Common myeloid progenitor, CD34-positive (primary cell): ENCODE data around the gene STRN3.
"Not testable (repeated sequence)": the region's sequence is repeated elsewhere in the genome, so short reads cannot be mapped to it uniquely, and the experiment has no call there.

Source experiments
- CTCF ChIA-PET: fragments of 350-600 bp; sonication (Branson Sonifier 250); formaldehyde crosslinking; loops from one replicate; lab custom pipeline; 2021; ENCODE audit warnings: antibody characterized with exemption; lab: Charles Lee
- POLR2A ChIA-PET: fragments of 350-600 bp; sonication (Branson Sonifier 250); formaldehyde crosslinking; loops from one replicate; lab custom pipeline; 2021; ENCODE audit warnings: antibody characterized with exemption; lab: Charles Lee
- DNase-seq, 3 donors: peaks; one replicate each; pipeline versions ENCODE4 v3.0.0 to v3.0.0-alpha.2; 2013
- H3K27ac ChIP-seq, 2 experiments: 1 replicate in 1 of 2; 2 replicates in 1 of 2; pipeline ENCODE4 v1.7.0; 2013; ENCODE audit warnings: inconsistent platforms in 2 of 2, low read length in 2 of 2, mild to moderate bottlenecking in 2 of 2, low read depth in 1 of 2, moderate library complexity in 1 of 2; ENCODE audit not compliant: severe bottlenecking in 2 of 2, insufficient read depth in 1 of 2, poor library complexity in 1 of 2
- H3K27me3 ChIP-seq, 5 experiments: replicated peaks in 2 of 5; 1 replicate in 3 of 5; 2 replicates in 2 of 5; pipeline versions ENCODE4 v1.6.1 to v1.7.0; 2013; ENCODE audit warnings: low read length in 4 of 5, mild to moderate bottlenecking in 2 of 5, moderate library complexity in 2 of 5, inconsistent platforms in 1 of 5; ENCODE audit not compliant: insufficient read depth in 5 of 5, control insufficient read depth in 4 of 5
- H3K36me3 ChIP-seq, 4 experiments: 1 replicate in 2 of 4; 2 replicates in 2 of 4; pipeline versions ENCODE4 v1.6.1 to v1.7.0; 2013; ENCODE audit warnings: low read length in 3 of 4, control low read depth in 1 of 4, mild to moderate bottlenecking in 1 of 4; ENCODE audit not compliant: control insufficient read depth in 4 of 4, insufficient read depth in 4 of 4
- H3K4me1 ChIP-seq, 4 experiments: 1 replicate in 3 of 4; 2 replicates in 1 of 4; pipeline versions ENCODE4 v1.6.1 to v1.7.1; 2013; ENCODE audit warnings: low read length in 3 of 4, mild to moderate bottlenecking in 3 of 4, control low read depth in 1 of 4, inconsistent platforms in 1 of 4, moderate library complexity in 1 of 4; ENCODE audit not compliant: control insufficient read depth in 4 of 4, insufficient read depth in 4 of 4; ENCODE audit errors: control extremely low read depth in 1 of 4
- H3K4me3 ChIP-seq, 7 experiments: 1 replicate in 4 of 7; 2 replicates in 3 of 7; pipeline versions ENCODE4 v1.5.1 to v1.7.0; 2013; ENCODE audit warnings: mild to moderate bottlenecking in 7 of 7, low read length in 6 of 7, moderate library complexity in 6 of 7, inconsistent platforms in 2 of 7, low read depth in 2 of 7, control low read depth in 1 of 7; ENCODE audit not compliant: insufficient read depth in 4 of 7, control insufficient read depth in 1 of 7; ENCODE audit errors: extremely low read depth in 1 of 7
- H3K9me3 ChIP-seq, 5 experiments: 1 replicate in 4 of 5; 2 replicates in 1 of 5; pipeline versions ENCODE4 v1.6.1 to v1.7.1; 2013; ENCODE audit warnings: low read length in 4 of 5, mild to moderate bottlenecking in 2 of 5, inconsistent platforms in 1 of 5, low read depth in 1 of 5, moderate library complexity in 1 of 5; ENCODE audit not compliant: control insufficient read depth in 4 of 5, insufficient read depth in 2 of 5; ENCODE audit errors: control extremely low read depth in 1 of 5
- WGBS: methylation state at CpG from one replicate; pipeline ENCODE4 v1.1.5; 2013; ENCODE audit not compliant: insufficient coverage; 5-methylcytosine and 5-hydroxymethylcytosine counted together

The STRN3 gene

DNA sequence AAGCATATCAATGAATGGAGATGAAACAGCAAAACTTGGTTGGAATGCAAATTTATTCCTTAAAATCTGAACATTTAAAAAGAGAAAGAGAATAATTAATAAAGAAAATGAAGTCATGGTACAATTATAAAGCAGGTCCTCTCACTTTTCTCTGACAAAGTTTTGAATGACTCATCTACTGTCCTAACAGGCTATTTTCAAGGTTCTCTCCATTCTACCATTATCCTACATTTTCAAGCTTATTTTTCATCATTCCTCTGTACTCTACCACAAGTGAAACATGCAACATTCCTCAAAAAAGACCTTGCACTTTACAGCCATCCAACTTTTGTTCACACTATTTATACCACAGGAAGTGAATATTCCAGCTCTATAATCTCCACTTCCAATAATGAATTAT is 37.7 kb downstream of the STRN3 start:
- H3K4me1 ChIP-seq, result peaks cover 0 to 15% (median 9%) of the 10 kb centered on the region in 4 experiments
- no peaks in the 10 kb centered on the region for H3K27me3 ChIP-seq
- no peak overlapping the region for H3K27ac ChIP-seq
- no peak overlapping the region for H3K4me3 ChIP-seq
- POLR2A ChIA-PET, result no interaction called here
- H3K9me3 ChIP-seq, result no peaks in the 10 kb centered on the region
- no peak for DNase-seq
- CTCF ChIA-PET, result interaction anchor here (0.6 to 1.3 kb wide), 3 partner anchors 10 to 125 kb away, joined by 3 read pairs; no protein-coding TSS in a partner anchor
- no peaks in the 10 kb centered on the region for H3K36me3 ChIP-seq

DNA sequence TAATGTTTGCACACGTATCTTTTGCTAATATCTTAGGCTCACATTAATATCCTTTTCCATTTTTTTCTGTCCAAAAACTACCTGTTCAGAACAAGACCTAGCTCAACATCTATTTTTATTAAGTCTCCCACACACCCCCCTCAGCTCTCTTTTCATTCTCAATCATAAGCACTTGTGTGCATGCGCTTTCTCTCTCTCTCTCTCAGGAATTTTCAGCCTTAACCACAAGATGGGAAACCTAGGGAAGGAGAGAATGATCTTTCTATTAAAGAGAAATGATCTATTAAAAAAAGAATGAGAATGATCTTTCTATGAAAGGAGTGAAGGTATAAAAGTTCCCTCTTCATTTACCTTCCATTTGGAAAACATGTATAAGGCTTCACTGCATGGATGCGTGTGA is 40.4 kb downstream of the STRN3 start:
- POLR2A ChIA-PET, result no interaction called here
- CTCF ChIA-PET, result interaction anchor here (1.2 kb wide), 2 partner anchors 10 to 19 kb away, joined by 4 read pairs; no protein-coding TSS in a partner anchor

DNA sequence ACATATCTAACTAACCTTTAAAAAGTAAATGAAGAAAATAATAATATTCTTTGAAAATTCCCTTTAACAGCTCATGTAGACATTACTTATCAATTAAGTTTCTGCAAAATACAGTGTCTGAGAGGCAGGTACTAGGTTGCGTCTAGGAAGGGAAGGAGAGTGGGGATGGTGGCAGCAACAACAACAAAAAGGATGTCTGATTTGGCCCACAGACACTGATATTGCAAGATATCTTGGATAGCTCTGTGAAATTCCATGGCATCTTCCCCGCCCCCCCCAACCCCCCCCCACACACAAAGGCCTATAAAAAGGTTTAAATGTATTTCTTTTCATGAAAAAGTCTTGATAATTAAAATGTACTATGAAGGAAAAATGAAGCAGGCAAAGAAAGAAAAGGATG is 42.3 kb downstream of the STRN3 start:
- POLR2A ChIA-PET, result interaction anchor here (1.9 kb wide), 1 partner anchor 42 kb away, joined by 8 read pairs; the partner anchor contains the start of genes AP4S1 and STRN3

More for the DNA sequence above, 40.4 kb downstream of the STRN3 start:
- H3K4me1 ChIP-seq, result peaks cover 0 to 11% (median 8%) of the 10 kb centered on the region in 4 experiments
- WGBS, result 100% methylated on average over 1 of the region's 3 CpGs
- no peaks in the 10 kb centered on the region for H3K36me3 ChIP-seq
- H3K27me3 ChIP-seq, result no peaks in the 10 kb centered on the region
- no peak overlapping the region for H3K27ac ChIP-seq
- H3K9me3 ChIP-seq, result no peaks in the 10 kb centered on the region
- no peak for DNase-seq
- no peak overlapping the region for H3K4me3 ChIP-seq

DNA sequence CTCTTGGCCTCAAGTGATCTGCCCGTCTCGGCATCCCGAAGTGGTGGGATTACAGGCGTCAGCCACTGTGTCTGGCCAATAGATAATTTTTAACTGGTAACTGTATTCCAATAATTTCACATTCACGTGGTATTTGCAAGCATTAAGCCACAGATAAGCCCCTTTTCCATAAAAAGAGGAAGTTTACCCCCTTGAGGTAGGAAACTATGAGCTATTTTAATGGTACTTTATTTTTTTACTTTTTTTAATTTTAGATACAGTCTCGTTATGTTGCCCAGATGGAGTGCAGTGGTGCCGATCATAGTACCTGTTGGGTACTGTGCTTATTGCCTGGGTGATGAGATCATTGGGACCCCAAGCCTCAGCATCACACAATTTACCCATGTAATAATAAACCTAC is 43.6 kb downstream of the STRN3 start:
- peak; percentile 49 to 82 (median 72) for DNase-seq
- Histone ChIP-seq H3K9me3 (no peaks in the 10 kb centered on the region), H3K27me3 (no peaks in the 10 kb centered on the region), H3K27ac (peak overlapping the region in 1 of 2 experiments; percentile 26), H3K4me1 (peaks cover 0 to 11% (median 8%) of the 10 kb centered on the region in 4 experiments), H3K36me3 (no peaks in the 10 kb centered on the region), H3K4me3 (peak overlapping the region in 1 of 7 experiments; percentile 52)
- 10% methylated on average over 4 of the region's 7 CpGs for WGBS
- ChIA-PET CTCF (interaction anchor here (1.1 to 4.8 kb wide), 8 partner anchors 9 to 148 kb away, joined by 3 to 28 read pairs (median 4); no protein-coding TSS in a partner anchor), POLR2A (interaction anchor here (0.8 to 1.9 kb wide), 2 partner anchors 44 to 467 kb away, joined by 3 to 8 read pairs; partner anchors contain the start of genes AP4S1 and STRN3)

More for the DNA sequence above, 42.3 kb downstream of the STRN3 start:
- CTCF ChIA-PET, result interaction anchor here (1.3 to 4.8 kb wide), 3 partner anchors 10 to 99 kb away, joined by 4 to 28 read pairs (median 6); partner anchors contain the start of gene STRN3
- no peaks in the 10 kb centered on the region for H3K9me3 ChIP-seq
- H3K27me3 ChIP-seq, result no peaks in the 10 kb centered on the region
- DNase-seq, result no peak
- no peak overlapping the region for H3K27ac ChIP-seq
- peaks cover 0 to 11% (median 8%) of the 10 kb centered on the region in 4 experiments for H3K4me1 ChIP-seq
- no CpG with 5 or more reads among the region's 2 CpGs for WGBS
- H3K4me3 ChIP-seq, result no peak overlapping the region
- H3K36me3 ChIP-seq, result no peaks in the 10 kb centered on the region

DNA sequence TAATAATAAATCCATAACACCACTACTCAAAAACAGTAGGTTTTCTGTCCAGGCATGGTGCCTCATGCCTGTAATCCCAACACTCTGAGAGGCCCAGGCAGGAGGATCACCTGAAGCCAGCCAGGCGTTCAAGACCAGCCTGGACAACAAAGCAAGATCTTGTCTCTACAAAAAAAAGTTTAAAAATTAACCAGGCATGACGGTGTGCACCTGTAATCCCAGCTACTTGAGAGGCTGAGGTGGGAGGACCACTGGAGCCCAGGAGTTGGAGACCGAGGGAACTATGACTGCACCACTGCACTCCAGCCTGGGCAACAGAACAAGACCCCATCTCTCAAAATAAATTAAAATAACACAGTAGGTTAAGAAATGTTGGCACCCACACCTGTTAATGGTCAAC is 45.2 kb downstream of the STRN3 start:
- Histone ChIP-seq H3K4me1 (peaks cover 0 to 11% (median 8%) of the 10 kb centered on the region in 4 experiments), H3K36me3 (no peaks in the 10 kb centered on the region), H3K9me3 (no peaks in the 10 kb centered on the region), H3K4me3 (no peak overlapping the region), H3K27ac (peak overlapping the region in 1 of 2 experiments; percentile 43), H3K27me3 (no peaks in the 10 kb centered on the region)
- WGBS, result 83% methylated on average over 2 of the region's 3 CpGs
- ChIA-PET CTCF (interaction anchor here (0.8 to 4.8 kb wide), 14 partner anchors 10 to 116 kb away, joined by 3 to 28 read pairs (median 4); no protein-coding TSS in a partner anchor), POLR2A (interaction anchor here (0.6 kb wide), 1 partner anchor 12 kb away, joined by 3 read pairs; no protein-coding TSS in a partner anchor)
- DNase-seq, result no peak

DNA sequence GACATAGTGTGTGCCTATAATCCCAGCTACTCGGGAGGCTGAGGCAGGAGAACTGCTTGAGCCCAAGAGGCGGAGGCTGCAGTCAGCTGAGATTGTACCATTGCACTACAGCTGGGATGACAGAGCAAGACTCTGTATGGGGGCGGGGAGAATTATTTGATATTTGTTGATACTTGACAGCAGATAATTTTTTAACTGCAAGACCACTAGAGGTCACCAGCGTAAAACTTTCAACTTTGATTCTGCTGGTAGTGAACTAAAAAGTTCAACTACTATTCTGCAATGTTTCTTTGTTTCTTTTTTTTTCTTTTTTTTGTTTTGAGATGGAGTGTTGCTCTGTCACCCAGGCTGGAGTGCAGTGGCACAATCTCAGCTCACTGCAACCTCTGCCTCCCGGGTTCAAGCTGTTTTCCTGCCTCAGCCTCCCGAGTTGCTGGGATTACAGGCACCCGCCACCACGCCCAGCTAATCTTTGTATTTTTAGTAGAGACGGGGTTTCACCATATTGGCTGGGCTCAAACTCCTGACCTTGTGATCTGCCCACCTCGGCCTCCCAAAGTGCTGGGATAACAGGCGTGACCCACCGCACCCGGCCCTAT is 46.0 kb downstream of the STRN3 start:
- DNase-seq, result peak; percentile 86 to 94 (median 92)

DNA sequence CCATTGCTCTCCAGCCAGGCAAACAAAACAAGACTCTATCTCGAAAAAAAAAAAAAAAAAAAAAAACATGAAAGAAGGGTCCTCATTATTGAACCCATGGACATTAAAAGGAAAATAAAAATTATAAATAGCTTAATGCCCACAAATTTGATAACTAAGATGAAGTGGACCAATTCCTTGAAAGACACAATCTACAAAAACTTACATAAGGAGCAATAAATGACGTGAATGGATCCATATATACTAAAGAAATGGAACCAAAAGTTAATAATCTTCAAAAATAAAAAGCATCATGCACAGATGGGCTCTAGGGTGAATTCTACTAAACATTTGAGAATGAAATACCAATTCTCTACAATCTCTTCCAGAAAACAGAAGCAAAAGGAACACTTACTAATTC is 48.4 kb downstream of the STRN3 start:
- Histone ChIP-seq H3K36me3 (no peaks in the 10 kb centered on the region), H3K4me1 (peaks cover 0 to 7% (median 6%) of the 10 kb centered on the region in 4 experiments), H3K4me3 (no peak overlapping the region), H3K27me3 (no peaks in the 10 kb centered on the region), H3K9me3 (no peaks in the 10 kb centered on the region), H3K27ac (no peak overlapping the region)
- no peak for DNase-seq
- ChIA-PET POLR2A (no interaction called here), CTCF (interaction anchor here (0.8 to 3.3 kb wide), 4 partner anchors 93 to 123 kb away, joined by 3 to 14 read pairs (median 8); no protein-coding TSS in a partner anchor)
- no CpG with 5 or more reads among the region's 2 CpGs for WGBS

More for the DNA sequence above, 46.0 kb downstream of the STRN3 start:
- CTCF ChIA-PET, result interaction anchor here (1.2 to 4.8 kb wide), 10 partner anchors 9 to 107 kb away, joined by 3 to 28 read pairs (median 6); no protein-coding TSS in a partner anchor
- POLR2A ChIA-PET, H3K4me3 ChIP-seq, H3K27ac ChIP-seq, H3K36me3 ChIP-seq, H3K27me3 ChIP-seq, H3K9me3 ChIP-seq: not testable (repeated sequence)
- WGBS, result 70% methylated on average over 7 of the region's 13 CpGs
- peaks cover 0 to 11% (median 8%) of the 10 kb centered on the region in 4 experiments for H3K4me1 ChIP-seq
